Calu3 (cell line): Measurements from ENCODE around the gene TM4SF5. TPM values are rescaled to one million over a fixed set of nuclear protein-coding genes. Genes with fewer than 3 reads are reported as not detected.

ENCODE experiments used
- BruUV-seq: library from RNA; stranded (reverse); fragments of 400-500 nt; replicated peaks from 2 replicates; lab custom pipeline; 2021; lab: Mats Ljungman, UMichigan
- CTCF ChIA-PET: fragments of 300-600 bp; sonication (Branson Sonifier 250); formaldehyde crosslinking; loops from one replicate; lab custom pipeline; 2022; ENCODE audit warnings: antibody characterized with exemption; lab: Charles Lee
- DNase-seq: peaks from one replicate; pipeline ENCODE4 v3.0.0; 2022
- H3K27ac Mint-ChIP-seq: one replicate; pipeline ENCODE4 v1.8.0; 2022; ENCODE audit warnings: mixed read lengths; ENCODE audit not compliant: unreplicated experiment
- H3K27me3 Mint-ChIP-seq: one replicate; pipeline ENCODE4 v1.8.0; 2022; ENCODE audit warnings: mixed read lengths; ENCODE audit not compliant: unreplicated experiment
- H3K36me3 Mint-ChIP-seq: one replicate; pipeline ENCODE4 v1.8.0; 2022; ENCODE audit warnings: mild to moderate bottlenecking, moderate library complexity, mixed read lengths; ENCODE audit not compliant: insufficient read depth, unreplicated experiment
- H3K4me1 Mint-ChIP-seq: one replicate; pipeline ENCODE4 v1.8.0; 2022; ENCODE audit warnings: mild to moderate bottlenecking, low read depth, mixed read lengths; ENCODE audit not compliant: unreplicated experiment
- H3K4me3 Mint-ChIP-seq: one replicate; pipeline ENCODE4 v1.8.0; 2022; ENCODE audit warnings: mild to moderate bottlenecking, low read depth, moderate library complexity, mixed read lengths; ENCODE audit not compliant: unreplicated experiment
- H3K9me3 Mint-ChIP-seq: one replicate; pipeline ENCODE4 v1.8.0; 2022; ENCODE audit warnings: low read depth, mixed read lengths; ENCODE audit not compliant: unreplicated experiment
- CTCF ChIP-seq: fragments of 200-600 bp; IDR thresholded peaks from one replicate; pipeline ENCODE4 v1.8.0; 2022; ENCODE audit warnings: antibody characterized with exemption; ENCODE audit not compliant: unreplicated experiment
- intact Hi-C: fragments of 100-400 bp; cut with micrococcal nuclease; formaldehyde crosslinking; loops from one replicate; pipeline ENCODE4 v1.10.0; 2022; ENCODE audit not compliant: unreplicated experiment
- total RNA-seq: library from RNA; stranded (reverse); gene quantifications from 2 replicates; pipeline ENCODE4 v1.2.3, GENCODE V29; 2022

The TM4SF5 gene
- total RNA-seq, 1 experiment from 2014 or later = 0.54 TPM

- Mint-ChIP-seq H3K27ac (no peak overlapping the region), H3K36me3 (peaks cover 28% of the 10 kb centered on the region), H3K4me1 (no peaks in the 10 kb centered on the region), H3K9me3 (no peaks in the 10 kb centered on the region), H3K27me3 (peaks cover 5% of the 10 kb centered on the region), H3K4me3 (no peak overlapping the region)
- intact Hi-C loops = no loop called here
- TF ChIP-seq CTCF = no peak
- no peak for DNase-seq
- BruUV-seq = no TSS peak
- CTCF ChIA-PET = no interaction called here
Measured at GRCh38 chr17:4743216-4743615, 28.5 kb upstream of the TM4SF5 start.

- peaks cover 12% of the 10 kb centered on the region for H3K27me3 Mint-ChIP-seq
- CTCF ChIA-PET = interaction anchor here (0.6 kb wide), 1 partner anchor 121 kb away, joined by 4 read pairs; no protein-coding TSS in a partner anchor
- H3K36me3 Mint-ChIP-seq = peaks cover 21% of the 10 kb centered on the region
- no peaks in the 10 kb centered on the region for H3K9me3 Mint-ChIP-seq
- no peak for DNase-seq
- H3K4me1 Mint-ChIP-seq = no peaks in the 10 kb centered on the region
- intact Hi-C loops = no loop called here
- no TSS peak for BruUV-seq
- no peak for TF ChIP-seq CTCF
- no peak overlapping the region for H3K27ac Mint-ChIP-seq
- H3K4me3 Mint-ChIP-seq = no peak overlapping the region
Measured at GRCh38 chr17:4743898-4744297, 27.8 kb upstream of the TM4SF5 start.

GRCh38 chr17:4744999-4745969 is 26.4 kb upstream of the TM4SF5 start:
- peaks cover 11% of the 10 kb centered on the region for H3K36me3 Mint-ChIP-seq
- H3K27ac Mint-ChIP-seq = no peak overlapping the region
- no peaks in the 10 kb centered on the region for H3K4me1 Mint-ChIP-seq
- no peak for DNase-seq
- BruUV-seq = no TSS peak
- H3K4me3 Mint-ChIP-seq = no peak overlapping the region
- TF ChIP-seq CTCF = no peak
- intact Hi-C loops = no loop called here
- H3K9me3 Mint-ChIP-seq = no peaks in the 10 kb centered on the region
- peaks cover 20% of the 10 kb centered on the region for H3K27me3 Mint-ChIP-seq
- CTCF ChIA-PET = no interaction called here

GRCh38 chr17:4747847-4748246 is 23.8 kb upstream of the TM4SF5 start:
- no TSS peak for BruUV-seq
- H3K27ac Mint-ChIP-seq = no peak overlapping the region
- CTCF ChIA-PET = interaction anchor here (0.6 kb wide), 1 partner anchor 56 kb away, joined by 6 read pairs; no protein-coding TSS in a partner anchor
- H3K4me1 Mint-ChIP-seq = no peaks in the 10 kb centered on the region
- no peak for DNase-seq
- H3K27me3 Mint-ChIP-seq = peaks cover 25% of the 10 kb centered on the region
- TF ChIP-seq CTCF = no peak
- no peaks in the 10 kb centered on the region for H3K36me3 Mint-ChIP-seq
- intact Hi-C loops = no loop called here
- no peak overlapping the region for H3K4me3 Mint-ChIP-seq
- no peaks in the 10 kb centered on the region for H3K9me3 Mint-ChIP-seq
